Uterus (tissue), 2 donors: ENCODE measurements around the gene DRG2.

Experiments used
- POLR2A ChIP-seq, 2 donors: fragments of 450-650 bp; IDR thresholded peaks; one replicate each; pipeline ENCODE4 v1.6.1; 2016; ENCODE audit warnings: antibody characterized with exemption in 2 of 2, mild to moderate bottlenecking in 1 of 2, moderate library complexity in 1 of 2
- TF ChIP-seq, protein P1 (sequence below), 4 experiments: fragments of 200-600 bp in 2 of 4; fragments of 450-650 bp in 2 of 4; sonication (generic) in 2 of 4; IDR thresholded peaks; one replicate each; pipeline ENCODE4 v1.5.1; 2016 to 2019; ENCODE audit warnings: antibody characterized with exemption in 4 of 4, mild to moderate bottlenecking in 2 of 4, moderate library complexity in 1 of 4

DNA sequence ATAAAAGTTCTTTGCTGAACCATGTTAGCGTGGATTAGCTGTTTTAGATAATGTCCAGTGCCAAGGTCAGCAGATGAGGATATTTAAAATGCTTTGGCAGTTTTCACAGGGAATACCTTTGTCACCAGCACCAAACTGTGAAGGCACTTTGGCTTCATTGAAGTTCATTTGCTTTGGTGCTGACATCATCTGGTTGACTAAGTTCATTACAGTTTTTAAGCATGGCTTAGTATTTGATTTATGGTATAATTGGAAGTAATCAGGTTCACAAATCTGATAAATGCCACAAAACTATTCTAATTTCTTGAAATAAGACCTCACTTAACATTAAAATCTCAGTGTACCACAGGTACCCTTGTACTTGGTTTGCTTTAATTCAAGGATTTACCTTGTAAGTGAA lies 44.3 kb upstream of the DRG2 start:
- TF ChIP-seq, protein P1, sequence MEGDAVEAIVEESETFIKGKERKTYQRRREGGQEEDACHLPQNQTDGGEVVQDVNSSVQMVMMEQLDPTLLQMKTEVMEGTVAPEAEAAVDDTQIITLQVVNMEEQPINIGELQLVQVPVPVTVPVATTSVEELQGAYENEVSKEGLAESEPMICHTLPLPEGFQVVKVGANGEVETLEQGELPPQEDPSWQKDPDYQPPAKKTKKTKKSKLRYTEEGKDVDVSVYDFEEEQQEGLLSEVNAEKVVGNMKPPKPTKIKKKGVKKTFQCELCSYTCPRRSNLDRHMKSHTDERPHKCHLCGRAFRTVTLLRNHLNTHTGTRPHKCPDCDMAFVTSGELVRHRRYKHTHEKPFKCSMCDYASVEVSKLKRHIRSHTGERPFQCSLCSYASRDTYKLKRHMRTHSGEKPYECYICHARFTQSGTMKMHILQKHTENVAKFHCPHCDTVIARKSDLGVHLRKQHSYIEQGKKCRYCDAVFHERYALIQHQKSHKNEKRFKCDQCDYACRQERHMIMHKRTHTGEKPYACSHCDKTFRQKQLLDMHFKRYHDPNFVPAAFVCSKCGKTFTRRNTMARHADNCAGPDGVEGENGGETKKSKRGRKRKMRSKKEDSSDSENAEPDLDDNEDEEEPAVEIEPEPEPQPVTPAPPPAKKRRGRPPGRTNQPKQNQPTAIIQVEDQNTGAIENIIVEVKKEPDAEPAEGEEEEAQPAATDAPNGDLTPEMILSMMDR (IDR thresholded peaks at IDR 0.05), result no peak
- TF ChIP-seq POLR2A (IDR thresholded peaks at IDR 0.05), result no peak
